HepG2 (cell line): Measurements from ENCODE around the gene PPARA.

ENCODE experiments used
- CREB1 ChIP-seq, 2 experiments: fragments of 450-650 bp in 1 of 2; IDR thresholded peaks; 2 replicates each; pipeline ENCODE4 v1.6.1; 2016 to 2017; ENCODE audit warnings: control low read depth in 1 of 2, mild to moderate bottlenecking in 1 of 2, missing compliant biosample characterization in 1 of 2, missing genetic modification characterization in 1 of 2
- CTCF ChIP-seq: sonication (generic); formaldehyde crosslinking; IDR thresholded peaks from 2 replicates; pipeline ENCODE4 v1.5.0; 2020; ENCODE audit warnings: mild to moderate bottlenecking, missing genetic modification reagents, moderate library complexity
- EP300 ChIP-seq, 3 experiments: sonication (generic) in 1 of 3; formaldehyde crosslinking in 1 of 3; IDR thresholded peaks; 2 replicates each; pipeline versions ENCODE4 v1.5.1 to v1.6.1; 2011 to 2020; ENCODE audit warnings: low read depth in 2 of 3, low read length in 2 of 3, borderline replicate concordance in 1 of 3, improper control_type of control experiment in 1 of 3, mild to moderate bottlenecking in 1 of 3, missing genetic modification reagents in 1 of 3, moderate library complexity in 1 of 3
- HMG20B ChIP-seq: conservative IDR thresholded peaks from 2 replicates; pipeline ENCODE4 v1.6.1; 2016; ENCODE audit warnings: missing genetic modification reagents, missing compliant biosample characterization
- MAX ChIP-seq: IDR thresholded peaks from 2 replicates; pipeline ENCODE4 v1.6.1; 2012; ENCODE audit warnings: inconsistent platforms
- RBM39 ChIP-seq: fragments of 200-400 bp; formaldehyde crosslinking; IDR thresholded peaks from one replicate; pipeline ENCODE4 v1.6.1; 2018; ENCODE audit warnings: antibody characterized with exemption, mild to moderate bottlenecking, low read depth, low read length; ENCODE audit not compliant: poor library complexity, severe bottlenecking
- REST ChIP-seq, 2 experiments: IDR thresholded peaks; 2 replicates each; pipeline ENCODE4 v1.6.1; 2011 to 2012; ENCODE audit warnings: low read length in 2 of 2, borderline replicate concordance in 1 of 2, low read depth in 1 of 2, mild to moderate bottlenecking in 1 of 2, moderate library complexity in 1 of 2
- SUZ12 ChIP-seq: fragments of 150-350 bp; IDR thresholded peaks from 2 replicates; pipeline ENCODE4 v1.6.1; 2014; ENCODE audit warnings: low read depth, low read length
- USF2 ChIP-seq, 2 experiments: sonication (generic) in 1 of 2; formaldehyde crosslinking in 1 of 2; IDR thresholded peaks; 2 replicates each; pipeline versions ENCODE4 v1.5.1 to v1.6.1; 2011 to 2020; ENCODE audit warnings: borderline replicate concordance in 1 of 2, low read depth in 1 of 2, low read length in 1 of 2, mild to moderate bottlenecking in 1 of 2, missing genetic modification reagents in 1 of 2, moderate library complexity in 1 of 2
- ZBTB7A ChIP-seq: sonication (generic); formaldehyde crosslinking; IDR thresholded peaks from 2 replicates; pipeline ENCODE4 v1.8.0; 2022; ENCODE audit warnings: mild to moderate bottlenecking, missing genetic modification reagents
- ZNF333 ChIP-seq: sonication (generic); formaldehyde crosslinking; IDR thresholded peaks from 2 replicates; pipeline ENCODE4 v1.4.0; 2020; ENCODE audit warnings: mild to moderate bottlenecking, missing genetic modification reagents, borderline replicate concordance
- ZNF576 ChIP-seq: sonication (generic); formaldehyde crosslinking; IDR thresholded peaks from 2 replicates; pipeline ENCODE4 v1.4.0; 2020; ENCODE audit warnings: mild to moderate bottlenecking, missing genetic modification reagents

GRCh38 chr22:46162771-46163556 is 12.6 kb downstream of the PPARA start:
- no peak for TF ChIP-seq EP300 (IDR thresholded peaks at IDR 0.05; ENCODE audit: low read depth in 2 of 2, low read length in 2 of 2)
- no peak for TF ChIP-seq EP300 (CRISPR knock-in tag; IDR thresholded peaks at IDR 0.05; ENCODE audit: borderline replicate concordance)
- TF ChIP-seq RBM39, result no peak
- no peak for TF ChIP-seq MAX
- no peak for TF ChIP-seq ZNF333 (CRISPR knock-in tag)
- no peak for TF ChIP-seq REST (IDR thresholded peaks at IDR 0.05; ENCODE audit: borderline replicate concordance in 1 of 2, low read depth in 1 of 2, low read length in 2 of 2)
- TF ChIP-seq USF2 (IDR thresholded peaks at IDR 0.05; ENCODE audit: low read depth, low read length), result no peak
- no peak for TF ChIP-seq USF2 (CRISPR knock-in tag; IDR thresholded peaks at IDR 0.05; ENCODE audit: borderline replicate concordance)
- no peak for TF ChIP-seq HMG20B (CRISPR knock-in tag)
- no peak for TF ChIP-seq CREB1 (IDR thresholded peaks at IDR 0.05)
- no peak for TF ChIP-seq CREB1 (CRISPR knock-in tag; IDR thresholded peaks at IDR 0.05)
- no peak for TF ChIP-seq CTCF (CRISPR knock-in tag)
- no peak for TF ChIP-seq ZNF576
- no peak for TF ChIP-seq ZBTB7A (CRISPR knock-in tag)
- no peak for TF ChIP-seq SUZ12
